Astrocyte (in vitro differentiated cells and primary cell): Measurements from ENCODE around the gene ARHGAP26. TPM values are rescaled to one million over a fixed set of nuclear protein-coding genes. Genes with fewer than 3 reads are reported as not detected.

Experiments used
- DNase-seq: peaks from one replicate; pipeline ENCODE4 v3.0.0-alpha.2; 2010; ENCODE audit warnings: low read depth
- FAIRE-seq: peaks from 2 replicates; lab custom pipeline; 2011; peaks lifted over from hg19 to GRCh38; lab: Jason Lieb, UNC
- H2AFZ ChIP-seq: 2 replicates; pipeline ENCODE4 v1.6.0; 2012; ENCODE audit warnings: low read depth, low read length, inconsistent platforms
- H3K27ac ChIP-seq: 2 replicates; pipeline ENCODE4 v1.5.1; 2011; ENCODE audit warnings: low read depth, low read length, inconsistent platforms
- H3K27me3 ChIP-seq: 2 replicates; pipeline ENCODE4 v1.6.0; 2011; ENCODE audit warnings: low read length, inconsistent platforms; ENCODE audit not compliant: insufficient read depth
- H3K36me3 ChIP-seq: 2 replicates; pipeline ENCODE4 v1.5.1; 2011; ENCODE audit warnings: low read length, inconsistent platforms; ENCODE audit not compliant: insufficient read depth
- H3K4me1 ChIP-seq: 2 replicates; pipeline ENCODE4 v1.5.1; 2011; ENCODE audit warnings: low read length, inconsistent platforms; ENCODE audit not compliant: insufficient read depth
- H3K4me2 ChIP-seq: 2 replicates; pipeline ENCODE4 v1.6.0; 2012; ENCODE audit warnings: low read length, inconsistent platforms
- H3K4me3 ChIP-seq: 2 replicates; pipeline ENCODE4 v1.5.1; 2011; ENCODE audit warnings: low read depth, mild to moderate bottlenecking, low read length, inconsistent platforms; ENCODE audit not compliant: insufficient read depth
- H3K79me2 ChIP-seq: 2 replicates; pipeline ENCODE4 v1.6.0; 2012; ENCODE audit warnings: mild to moderate bottlenecking, low read length, inconsistent platforms; ENCODE audit not compliant: insufficient read depth
- H3K9ac ChIP-seq: 2 replicates; pipeline ENCODE4 v1.6.0; 2012; ENCODE audit warnings: mild to moderate bottlenecking, low read length, inconsistent platforms
- H3K9me3 ChIP-seq: 2 replicates; pipeline ENCODE4 v1.5.1; 2012; ENCODE audit warnings: low read depth, mild to moderate bottlenecking, low read length, inconsistent platforms; ENCODE audit not compliant: insufficient read depth
- H4K20me1 ChIP-seq: 2 replicates; pipeline ENCODE4 v1.6.0; 2012; ENCODE audit warnings: low read length, inconsistent platforms; ENCODE audit not compliant: insufficient read depth
- H3K27ac Mint-ChIP-seq: one replicate; pipeline ENCODE4 v1.8.0; 2021; ENCODE audit warnings: mild to moderate bottlenecking, mixed read lengths; ENCODE audit not compliant: unreplicated experiment
- H3K27me3 Mint-ChIP-seq: one replicate; pipeline ENCODE4 v1.8.0; 2021; ENCODE audit warnings: low read depth, mixed read lengths; ENCODE audit not compliant: unreplicated experiment
- H3K36me3 Mint-ChIP-seq: one replicate; pipeline ENCODE4 v1.8.0; 2021; ENCODE audit warnings: low read depth, mixed read lengths; ENCODE audit not compliant: unreplicated experiment
- H3K4me1 Mint-ChIP-seq: one replicate; pipeline ENCODE4 v1.8.0; 2021; ENCODE audit warnings: low read depth, mixed read lengths; ENCODE audit not compliant: unreplicated experiment
- H3K4me3 Mint-ChIP-seq: one replicate; pipeline ENCODE4 v1.8.0; 2021; ENCODE audit warnings: mild to moderate bottlenecking, moderate library complexity, mixed read lengths; ENCODE audit not compliant: unreplicated experiment
- H3K9me3 Mint-ChIP-seq: one replicate; pipeline ENCODE4 v1.8.0; 2021; ENCODE audit warnings: mild to moderate bottlenecking, mixed read lengths; ENCODE audit not compliant: unreplicated experiment
- CTCF ChIP-seq: IDR thresholded peaks from 2 replicates; pipeline ENCODE4 v1.5.1; 2011; ENCODE audit warnings: low read depth, mild to moderate bottlenecking, inconsistent platforms, low read length, moderate library complexity; ENCODE audit not compliant: insufficient read depth
- EZH2 ChIP-seq: IDR thresholded peaks from 2 replicates; pipeline ENCODE4 v1.6.1; 2012; ENCODE audit warnings: mild to moderate bottlenecking, low read length, inconsistent platforms; ENCODE audit not compliant: insufficient read depth
- total RNA-seq: library from RNA; stranded (reverse); gene quantifications from 2 replicates; pipeline ENCODE4 v1.2.1, GENCODE V29; 2021

ARHGAP26 gene
- total RNA-seq, 1 donor from 2014 or later, result 5.6 TPM

DNA sequence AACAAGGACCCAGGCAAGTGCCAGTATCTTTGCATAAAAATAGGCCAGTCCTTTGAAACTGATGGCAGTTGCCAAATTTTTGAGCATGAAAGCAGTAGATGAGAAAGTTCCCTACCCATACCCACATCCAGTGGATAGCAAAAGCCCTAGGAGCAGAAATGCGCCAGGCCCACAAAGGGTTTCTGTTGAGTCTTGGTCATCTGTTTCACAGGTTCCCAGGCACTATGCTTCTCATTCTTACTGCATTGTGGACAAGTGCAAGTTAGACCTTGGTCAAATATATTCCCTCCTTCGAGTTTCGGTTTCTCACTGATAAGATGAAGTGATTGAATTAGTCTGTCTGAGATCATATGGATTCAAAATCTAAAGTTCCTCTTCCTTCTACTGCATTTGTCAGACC, 481.0 kb downstream of the ARHGAP26 start:
- no peaks in the 10 kb centered on the region for H3K27me3 Mint-ChIP-seq
- no peak overlapping the region for H3K4me3 Mint-ChIP-seq
- peaks cover 2% of the 10 kb centered on the region for H3K9me3 Mint-ChIP-seq
- Histone ChIP-seq H3K79me2 (no peaks in the 10 kb centered on the region), H3K4me2 (no peak overlapping the region), H3K9ac (no peak overlapping the region), H3K9me3 (no peaks in the 10 kb centered on the region), H2AFZ (no peak overlapping the region), H3K4me1 (peaks cover 22% of the 10 kb centered on the region), H3K27ac (no peak overlapping the region), H3K4me3 (no peak overlapping the region), H3K36me3 (no peaks in the 10 kb centered on the region), H3K27me3 (no peaks in the 10 kb centered on the region), H4K20me1 (no peaks in the 10 kb centered on the region)
- peaks cover 14% of the 10 kb centered on the region for H3K4me1 Mint-ChIP-seq
- no peak overlapping the region for H3K27ac Mint-ChIP-seq
- TF ChIP-seq EZH2 (no peak), CTCF (no peak)
- FAIRE-seq (no peak), DNase-seq (no peak)
- no peaks in the 10 kb centered on the region for H3K36me3 Mint-ChIP-seq

GRCh38 chr5:143251946-143252345, 481.8 kb downstream of the ARHGAP26 start:
- H4K20me1 ChIP-seq, result no peaks in the 10 kb centered on the region

More at GRCh38 chr5:143251946-143252345, 481.8 kb downstream of the ARHGAP26 start:
- peaks cover 17% of the 10 kb centered on the region for H3K4me1 ChIP-seq
- Mint-ChIP-seq H3K4me1 (peaks cover 11% of the 10 kb centered on the region), H3K9me3 (peaks cover 2% of the 10 kb centered on the region), H3K36me3 (no peaks in the 10 kb centered on the region), H3K27me3 (no peaks in the 10 kb centered on the region), H3K27ac (no peak overlapping the region), H3K4me3 (no peak overlapping the region)
- no peak overlapping the region for H2AFZ ChIP-seq
- no peaks in the 10 kb centered on the region for H3K79me2 ChIP-seq
- no peak for TF ChIP-seq EZH2
- no peak for TF ChIP-seq CTCF
- H3K9me3 ChIP-seq, result no peaks in the 10 kb centered on the region
- FAIRE-seq, result no peak
- H3K27me3 ChIP-seq, result no peaks in the 10 kb centered on the region
- no peak overlapping the region for H3K9ac ChIP-seq
- no peak overlapping the region for H3K4me2 ChIP-seq
- no peak overlapping the region for H3K4me3 ChIP-seq
- DNase-seq, result no peak
- no peak overlapping the region for H3K27ac ChIP-seq
- H3K36me3 ChIP-seq, result no peaks in the 10 kb centered on the region
